ENCODE results near the gene CENPQ. TPM values are rescaled to one million over a fixed set of nuclear protein-coding genes. Genes with fewer than 3 reads are reported as not detected.
A peak's percentile ranks its signal among the peaks of the same experiment; 100 is the strongest.

CENPQ gene
- total and polyA plus RNA-seq, 2 of the 13 experiments (the other 11 are each of a cell fraction or from before 2014, with no cell fraction given) = 9.1 to 20.1 TPM

DNA sequence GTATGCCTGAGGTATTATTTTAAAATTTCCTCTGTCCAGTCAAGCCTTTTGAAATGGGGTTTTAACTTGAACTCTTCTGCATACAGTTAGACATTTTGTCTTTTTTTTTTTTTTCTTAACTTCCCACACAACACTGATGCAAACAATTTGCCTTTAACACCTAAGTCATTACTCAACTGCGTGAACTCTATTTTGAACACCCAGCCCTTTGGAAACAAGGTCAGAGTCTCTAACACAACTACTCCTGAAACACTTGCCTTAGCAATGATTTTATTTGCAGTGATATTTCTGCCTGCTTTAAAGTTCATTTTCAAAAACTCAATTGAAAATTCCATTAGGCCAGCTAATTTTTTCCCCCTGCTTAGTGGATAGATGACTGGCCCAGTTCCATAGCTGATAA, 60.7 kb downstream of the CENPQ start (continued):
- TF ChIP-seq, protein P1, sequence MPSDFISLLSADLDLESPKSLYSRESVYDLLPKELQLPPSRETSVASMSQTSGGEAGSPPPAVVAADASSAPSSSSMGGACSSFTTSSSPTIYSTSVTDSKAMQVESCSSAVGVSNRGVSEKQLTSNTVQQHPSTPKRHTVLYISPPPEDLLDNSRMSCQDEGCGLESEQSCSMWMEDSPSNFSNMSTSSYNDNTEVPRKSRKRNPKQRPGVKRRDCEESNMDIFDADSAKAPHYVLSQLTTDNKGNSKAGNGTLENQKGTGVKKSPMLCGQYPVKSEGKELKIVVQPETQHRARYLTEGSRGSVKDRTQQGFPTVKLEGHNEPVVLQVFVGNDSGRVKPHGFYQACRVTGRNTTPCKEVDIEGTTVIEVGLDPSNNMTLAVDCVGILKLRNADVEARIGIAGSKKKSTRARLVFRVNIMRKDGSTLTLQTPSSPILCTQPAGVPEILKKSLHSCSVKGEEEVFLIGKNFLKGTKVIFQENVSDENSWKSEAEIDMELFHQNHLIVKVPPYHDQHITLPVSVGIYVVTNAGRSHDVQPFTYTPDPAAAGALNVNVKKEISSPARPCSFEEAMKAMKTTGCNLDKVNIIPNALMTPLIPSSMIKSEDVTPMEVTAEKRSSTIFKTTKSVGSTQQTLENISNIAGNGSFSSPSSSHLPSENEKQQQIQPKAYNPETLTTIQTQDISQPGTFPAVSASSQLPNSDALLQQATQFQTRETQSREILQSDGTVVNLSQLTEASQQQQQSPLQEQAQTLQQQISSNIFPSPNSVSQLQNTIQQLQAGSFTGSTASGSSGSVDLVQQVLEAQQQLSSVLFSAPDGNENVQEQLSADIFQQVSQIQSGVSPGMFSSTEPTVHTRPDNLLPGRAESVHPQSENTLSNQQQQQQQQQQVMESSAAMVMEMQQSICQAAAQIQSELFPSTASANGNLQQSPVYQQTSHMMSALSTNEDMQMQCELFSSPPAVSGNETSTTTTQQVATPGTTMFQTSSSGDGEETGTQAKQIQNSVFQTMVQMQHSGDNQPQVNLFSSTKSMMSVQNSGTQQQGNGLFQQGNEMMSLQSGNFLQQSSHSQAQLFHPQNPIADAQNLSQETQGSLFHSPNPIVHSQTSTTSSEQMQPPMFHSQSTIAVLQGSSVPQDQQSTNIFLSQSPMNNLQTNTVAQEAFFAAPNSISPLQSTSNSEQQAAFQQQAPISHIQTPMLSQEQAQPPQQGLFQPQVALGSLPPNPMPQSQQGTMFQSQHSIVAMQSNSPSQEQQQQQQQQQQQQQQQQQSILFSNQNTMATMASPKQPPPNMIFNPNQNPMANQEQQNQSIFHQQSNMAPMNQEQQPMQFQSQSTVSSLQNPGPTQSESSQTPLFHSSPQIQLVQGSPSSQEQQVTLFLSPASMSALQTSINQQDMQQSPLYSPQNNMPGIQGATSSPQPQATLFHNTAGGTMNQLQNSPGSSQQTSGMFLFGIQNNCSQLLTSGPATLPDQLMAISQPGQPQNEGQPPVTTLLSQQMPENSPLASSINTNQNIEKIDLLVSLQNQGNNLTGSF (CRISPR knock-in tag; IDR thresholded peaks at IDR 0.05) = no peak

DNA sequence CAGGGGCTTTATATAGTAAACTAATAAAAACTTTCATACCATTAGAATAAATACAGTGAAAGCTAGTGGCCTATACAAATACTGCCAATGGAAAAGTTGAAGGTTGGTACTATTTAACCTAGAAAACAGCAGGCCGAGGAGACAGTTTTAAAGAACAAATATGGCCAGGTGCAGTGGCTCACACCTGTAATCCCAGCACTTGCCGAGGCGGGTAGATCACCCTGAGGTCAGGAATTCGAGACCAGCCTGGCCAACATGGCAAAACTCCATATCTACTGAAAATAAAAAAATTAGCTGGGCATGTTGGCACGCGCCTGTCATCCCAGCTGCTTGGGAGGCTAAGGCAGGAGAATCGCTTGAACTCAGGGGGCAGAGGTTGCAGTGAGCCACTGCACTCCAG, 61.4 kb downstream of the CENPQ start:
- no peaks in the 10 kb centered on the region for H4K20me1 ChIP-seq (ENCODE audit: insufficient read depth, low read length)
- intact Hi-C loops (cut with micrococcal nuclease; ENCODE audit: unreplicated experiment) = loop anchor here (5.0 kb wide), 1 partner anchor 238 kb away; no protein-coding TSS in a partner anchor
- H3K4me2 ChIP-seq (ENCODE audit: low read depth, low read length) = no peak overlapping the region
- ATAC-seq (no peak), DNase-seq (ENCODE audit: low spot score) (no peak), FAIRE-seq (no peak)
- H3K79me2 ChIP-seq (ENCODE audit: insufficient read depth, low read length) = no peaks in the 10 kb centered on the region
- no peaks in the 10 kb centered on the region for H3K9me3 ChIP-seq (ENCODE audit: low read length)
- ChIA-PET POLR2A (no interaction called here), CTCF (ENCODE audit: low intra/inter-chr PET ratio, low total read pairs) (no interaction called here)
- in situ Hi-C loops (cut with HindIII; ENCODE audit: extremely low pct_ligation_motif_present, low pct_unique_long_range_greater_than_20kb) = no loop called here
- WGBS (ENCODE audit: low lambda C conversion rate) = 75% methylated on average over 7 of the region's 7 CpGs
- peaks cover 72% of the 10 kb centered on the region for H3K4me1 ChIP-seq (ENCODE audit: insufficient read depth, low read length)
- no peak overlapping the region for H3K4me3 ChIP-seq (replicated peaks in 1 of 3; ENCODE audit: insufficient read depth in 1 of 3, low read depth in 2 of 3, low read length in 3 of 3)
- no peak overlapping the region for H2AFZ ChIP-seq (ENCODE audit: low read length)
- H3K27me3 ChIP-seq (ENCODE audit: control insufficient read depth in 1 of 2, insufficient read depth in 2 of 2, low read length in 2 of 2) = no peaks in the 10 kb centered on the region
- BruUV-seq (replicated peaks) = no TSS peak
- H3K36me3 ChIP-seq (replicated peaks in 1 of 2; ENCODE audit: control insufficient read depth in 1 of 2, insufficient read depth in 2 of 2, low read length in 2 of 2) = no peaks in the 10 kb centered on the region
- H3K27ac ChIP-seq (ENCODE audit: extremely low read length, insufficient read depth, low read length) = peak overlapping the region; percentile 84
- H3K9ac ChIP-seq (ENCODE audit: insufficient read depth, low read depth, low read length) = no peak overlapping the region
- TF ChIP-seq, protein P2, sequence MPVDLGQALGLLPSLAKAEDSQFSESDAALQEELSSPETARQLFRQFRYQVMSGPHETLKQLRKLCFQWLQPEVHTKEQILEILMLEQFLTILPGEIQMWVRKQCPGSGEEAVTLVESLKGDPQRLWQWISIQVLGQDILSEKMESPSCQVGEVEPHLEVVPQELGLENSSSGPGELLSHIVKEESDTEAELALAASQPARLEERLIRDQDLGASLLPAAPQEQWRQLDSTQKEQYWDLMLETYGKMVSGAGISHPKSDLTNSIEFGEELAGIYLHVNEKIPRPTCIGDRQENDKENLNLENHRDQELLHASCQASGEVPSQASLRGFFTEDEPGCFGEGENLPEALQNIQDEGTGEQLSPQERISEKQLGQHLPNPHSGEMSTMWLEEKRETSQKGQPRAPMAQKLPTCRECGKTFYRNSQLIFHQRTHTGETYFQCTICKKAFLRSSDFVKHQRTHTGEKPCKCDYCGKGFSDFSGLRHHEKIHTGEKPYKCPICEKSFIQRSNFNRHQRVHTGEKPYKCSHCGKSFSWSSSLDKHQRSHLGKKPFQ (CRISPR knock-in tag; IDR thresholded peaks at IDR 0.05; ENCODE audit: insufficient replicate concordance) = peak; percentile 8
- TF ChIP-seq, protein P3, sequence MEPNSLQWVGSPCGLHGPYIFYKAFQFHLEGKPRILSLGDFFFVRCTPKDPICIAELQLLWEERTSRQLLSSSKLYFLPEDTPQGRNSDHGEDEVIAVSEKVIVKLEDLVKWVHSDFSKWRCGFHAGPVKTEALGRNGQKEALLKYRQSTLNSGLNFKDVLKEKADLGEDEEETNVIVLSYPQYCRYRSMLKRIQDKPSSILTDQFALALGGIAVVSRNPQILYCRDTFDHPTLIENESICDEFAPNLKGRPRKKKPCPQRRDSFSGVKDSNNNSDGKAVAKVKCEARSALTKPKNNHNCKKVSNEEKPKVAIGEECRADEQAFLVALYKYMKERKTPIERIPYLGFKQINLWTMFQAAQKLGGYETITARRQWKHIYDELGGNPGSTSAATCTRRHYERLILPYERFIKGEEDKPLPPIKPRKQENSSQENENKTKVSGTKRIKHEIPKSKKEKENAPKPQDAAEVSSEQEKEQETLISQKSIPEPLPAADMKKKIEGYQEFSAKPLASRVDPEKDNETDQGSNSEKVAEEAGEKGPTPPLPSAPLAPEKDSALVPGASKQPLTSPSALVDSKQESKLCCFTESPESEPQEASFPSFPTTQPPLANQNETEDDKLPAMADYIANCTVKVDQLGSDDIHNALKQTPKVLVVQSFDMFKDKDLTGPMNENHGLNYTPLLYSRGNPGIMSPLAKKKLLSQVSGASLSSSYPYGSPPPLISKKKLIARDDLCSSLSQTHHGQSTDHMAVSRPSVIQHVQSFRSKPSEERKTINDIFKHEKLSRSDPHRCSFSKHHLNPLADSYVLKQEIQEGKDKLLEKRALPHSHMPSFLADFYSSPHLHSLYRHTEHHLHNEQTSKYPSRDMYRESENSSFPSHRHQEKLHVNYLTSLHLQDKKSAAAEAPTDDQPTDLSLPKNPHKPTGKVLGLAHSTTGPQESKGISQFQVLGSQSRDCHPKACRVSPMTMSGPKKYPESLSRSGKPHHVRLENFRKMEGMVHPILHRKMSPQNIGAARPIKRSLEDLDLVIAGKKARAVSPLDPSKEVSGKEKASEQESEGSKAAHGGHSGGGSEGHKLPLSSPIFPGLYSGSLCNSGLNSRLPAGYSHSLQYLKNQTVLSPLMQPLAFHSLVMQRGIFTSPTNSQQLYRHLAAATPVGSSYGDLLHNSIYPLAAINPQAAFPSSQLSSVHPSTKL (CRISPR knock-in tag; IDR thresholded peaks at IDR 0.05) = 0 out of 2 replicates have a peak, but pooled peaks have one; percentile 10
- TF ChIP-seq POGZ (CRISPR knock-in tag; IDR thresholded peaks at IDR 0.05) (0 out of 2 replicates have a peak, but pooled peaks have one; percentile 27), SETDB1 (CRISPR knock-in tag; IDR thresholded peaks at IDR 0.05; ENCODE audit: borderline replicate concordance) (no peak)
- TF ChIP-seq, protein P4, sequence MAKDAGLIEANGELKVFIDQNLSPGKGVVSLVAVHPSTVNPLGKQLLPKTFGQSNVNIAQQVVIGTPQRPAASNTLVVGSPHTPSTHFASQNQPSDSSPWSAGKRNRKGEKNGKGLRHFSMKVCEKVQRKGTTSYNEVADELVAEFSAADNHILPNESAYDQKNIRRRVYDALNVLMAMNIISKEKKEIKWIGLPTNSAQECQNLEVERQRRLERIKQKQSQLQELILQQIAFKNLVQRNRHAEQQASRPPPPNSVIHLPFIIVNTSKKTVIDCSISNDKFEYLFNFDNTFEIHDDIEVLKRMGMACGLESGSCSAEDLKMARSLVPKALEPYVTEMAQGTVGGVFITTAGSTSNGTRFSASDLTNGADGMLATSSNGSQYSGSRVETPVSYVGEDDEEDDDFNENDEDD (CRISPR knock-in tag; IDR thresholded peaks at IDR 0.05; ENCODE audit: borderline replicate concordance) = no peak
